ENCODE results near the gene RNASEH2B.
A peak's percentile ranks its signal among the peaks of the same experiment; 100 is the strongest.

The RNASEH2B gene, protein sequence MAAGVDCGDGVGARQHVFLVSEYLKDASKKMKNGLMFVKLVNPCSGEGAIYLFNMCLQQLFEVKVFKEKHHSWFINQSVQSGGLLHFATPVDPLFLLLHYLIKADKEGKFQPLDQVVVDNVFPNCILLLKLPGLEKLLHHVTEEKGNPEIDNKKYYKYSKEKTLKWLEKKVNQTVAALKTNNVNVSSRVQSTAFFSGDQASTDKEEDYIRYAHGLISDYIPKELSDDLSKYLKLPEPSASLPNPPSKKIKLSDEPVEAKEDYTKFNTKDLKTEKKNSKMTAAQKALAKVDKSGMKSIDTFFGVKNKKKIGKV

DNA sequence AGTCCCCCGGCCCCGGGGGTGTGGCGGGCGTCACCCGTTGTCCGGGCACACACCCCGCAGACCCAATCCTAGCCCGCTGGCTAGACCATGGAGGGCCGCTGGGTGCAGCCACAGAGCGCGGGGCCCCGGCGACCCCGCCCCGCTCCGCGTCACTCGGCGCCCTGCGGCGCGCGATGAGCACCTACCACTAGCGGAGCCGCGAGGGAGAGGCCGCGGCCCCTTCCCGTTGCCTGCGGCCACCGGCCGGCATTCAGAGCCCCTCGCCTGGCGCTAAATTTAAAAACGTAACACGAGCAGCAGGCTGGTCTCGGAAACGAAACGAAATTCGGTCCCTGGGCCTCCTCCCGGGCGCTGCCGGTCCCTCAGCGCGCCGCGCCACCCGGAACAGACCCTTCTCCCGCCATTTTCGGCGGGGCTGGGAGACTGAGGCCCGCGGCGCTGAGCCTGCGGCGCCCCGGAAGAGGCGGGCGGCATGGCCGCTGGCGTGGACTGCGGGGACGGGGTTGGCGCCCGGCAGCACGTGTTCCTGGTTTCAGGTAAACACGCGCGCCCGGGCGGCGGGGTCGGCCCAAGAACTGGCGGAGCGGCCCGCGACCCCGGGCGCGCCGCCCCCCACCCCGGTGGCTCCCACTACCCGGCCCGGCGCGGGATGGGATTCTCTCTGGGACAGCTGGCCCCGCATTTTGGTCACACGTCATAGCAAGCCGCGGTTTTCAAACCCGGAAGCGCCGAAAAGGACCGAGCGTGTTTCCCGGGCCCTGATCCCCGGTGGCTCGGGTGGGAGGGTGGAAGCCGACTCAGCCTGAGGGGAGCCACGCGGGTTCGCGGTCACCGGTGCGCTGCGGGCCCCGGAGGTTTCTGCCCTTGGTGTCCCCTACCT lies at the start of gene RNASEH2B:
Gene RNASEH2B, plus strand, starts transcription at position 187 of the 880 bp plus-strand sequence. Its CDS starts 286 bp downstream, at position 473.
- DNase-seq (ENCODE audit: low spot score) = peak; percentile 70

DNA sequence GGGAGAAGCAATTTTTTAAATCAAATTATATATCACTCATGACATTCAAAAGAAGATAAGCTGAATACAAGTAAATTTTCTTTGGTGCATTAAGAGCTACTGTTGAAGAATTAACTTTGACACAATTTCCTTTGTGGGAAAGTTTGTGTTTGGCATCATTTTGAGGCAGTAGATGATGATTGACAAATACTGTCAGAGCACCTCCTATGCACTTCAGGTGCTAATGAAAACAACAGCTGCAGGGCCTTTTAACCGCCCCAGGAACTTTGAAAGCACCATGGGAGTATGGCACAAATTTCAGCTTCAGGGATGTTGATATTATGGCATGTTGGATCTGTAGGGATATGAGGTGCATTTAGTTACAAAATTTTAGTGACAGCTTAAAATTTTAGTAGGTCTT lies 45.1 kb upstream of the RNASEH2B start:
- DNase-seq (ENCODE audit: low spot score) = no peak

DNA sequence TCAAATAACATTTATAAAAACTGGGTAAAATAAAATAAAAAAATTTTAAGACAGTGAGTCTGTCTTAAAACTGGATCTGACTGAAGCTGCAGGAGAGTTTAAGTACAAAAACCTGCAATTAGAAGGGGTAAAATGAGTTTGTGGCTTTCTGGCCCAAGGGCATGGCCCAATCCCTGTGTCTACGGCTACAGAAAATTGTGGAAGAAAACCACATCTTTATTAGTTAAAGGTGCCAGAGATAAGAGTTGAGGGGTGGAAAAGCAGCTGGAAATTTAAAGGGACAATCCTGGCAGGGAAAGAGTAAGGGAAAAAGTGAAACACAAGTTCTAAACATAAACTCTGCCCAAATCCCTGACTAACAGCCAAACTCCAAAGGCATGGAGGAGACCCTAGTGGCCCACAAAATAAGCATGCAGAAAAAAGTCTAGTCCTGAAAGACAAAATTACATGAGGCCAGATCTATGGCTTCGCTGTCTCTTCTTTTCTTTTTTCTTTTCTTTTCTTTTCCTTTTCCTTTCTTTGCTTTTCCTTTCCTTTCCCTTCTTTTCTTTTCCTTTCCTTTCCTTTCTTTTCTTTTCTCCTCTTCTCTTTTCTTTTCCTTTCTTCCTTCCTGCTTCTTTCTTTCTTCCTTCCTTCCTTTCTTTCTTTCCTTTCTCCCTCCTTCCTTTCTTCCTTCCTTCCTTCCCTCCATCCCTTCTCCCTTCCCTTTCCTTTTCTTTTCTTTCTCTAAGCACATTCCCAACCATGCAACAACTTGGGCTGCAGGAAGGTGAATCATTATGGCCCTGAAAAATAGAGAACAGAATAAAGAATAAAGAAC lies 42.6 kb upstream of the RNASEH2B start:
- DNase-seq (ENCODE audit: low spot score) = no peak

DNA sequence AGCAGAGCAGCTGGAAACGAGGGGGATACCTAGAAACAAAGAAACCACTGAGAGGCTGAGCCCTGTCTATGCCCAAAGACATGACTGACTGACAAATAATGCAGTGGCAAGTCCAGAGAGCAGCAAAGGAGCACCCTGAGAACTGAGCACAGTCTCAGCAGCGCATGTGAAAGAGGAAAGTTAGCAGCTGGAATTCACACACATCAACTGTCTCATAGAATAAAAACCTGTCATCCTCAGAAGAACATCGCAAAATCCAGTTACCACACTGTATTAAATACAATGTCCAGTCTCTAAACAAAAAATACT lies 42.0 kb upstream of the RNASEH2B start:
- DNase-seq (ENCODE audit: low spot score) = no peak

DNA sequence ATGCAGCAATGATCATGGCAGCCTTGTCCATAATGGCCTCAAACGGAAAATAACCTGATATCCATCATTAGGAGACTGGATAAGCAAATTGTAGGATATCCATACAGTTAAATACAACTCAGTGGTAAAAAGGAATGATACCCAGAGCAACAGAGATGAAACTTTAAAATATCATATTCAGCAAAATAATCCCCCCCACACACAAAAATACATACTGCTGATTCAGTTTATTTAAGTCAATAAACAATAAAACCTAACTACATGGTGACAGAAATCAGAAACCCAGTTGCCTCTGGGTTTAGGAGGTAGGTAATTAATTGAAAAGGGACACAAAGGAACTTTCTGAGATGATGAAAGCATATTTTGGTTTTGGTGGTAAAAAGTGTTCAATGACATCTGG lies 38.2 kb upstream of the RNASEH2B start:
- DNase-seq (ENCODE audit: low spot score) = no peak

DNA sequence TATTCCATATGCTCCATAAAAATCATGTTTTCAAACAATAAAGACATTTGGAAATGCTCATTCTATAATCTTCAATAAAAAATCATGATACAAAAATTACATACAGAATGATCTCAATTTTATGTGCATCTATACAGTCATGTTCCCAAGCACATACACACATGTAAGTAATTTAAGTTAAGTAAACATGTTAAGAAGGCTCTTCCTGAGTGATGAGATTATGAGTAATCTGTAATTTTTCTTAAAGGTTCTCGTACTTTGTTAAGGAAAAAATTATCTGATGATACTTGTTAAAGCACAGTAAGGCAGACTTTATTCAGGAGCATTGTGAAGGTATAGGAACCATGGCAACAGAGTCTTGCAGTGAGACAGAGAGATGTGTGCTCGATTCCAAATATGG lies 36.1 kb upstream of the RNASEH2B start:
- no peak for DNase-seq (ENCODE audit: low spot score)

DNA sequence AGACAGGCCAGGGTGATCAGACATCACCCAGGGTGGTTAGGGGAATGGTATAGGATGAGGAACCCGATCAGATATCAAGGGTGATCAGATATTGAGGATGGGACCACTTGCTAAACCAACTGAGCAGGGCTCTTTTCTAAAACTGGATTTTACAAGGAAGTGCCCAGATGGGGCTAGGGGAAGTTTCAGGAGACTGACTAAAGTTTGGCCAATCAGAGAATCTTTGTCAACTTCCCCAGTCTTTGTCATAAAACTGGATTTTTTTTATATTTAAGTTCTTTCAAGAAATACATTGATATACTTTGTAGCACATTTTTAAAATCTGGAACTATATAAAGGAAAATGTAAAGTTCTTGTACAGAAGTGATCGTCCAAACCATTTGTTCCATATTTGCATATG lies 35.6 kb upstream of the RNASEH2B start:
- DNase-seq (ENCODE audit: low spot score) = no peak

DNA sequence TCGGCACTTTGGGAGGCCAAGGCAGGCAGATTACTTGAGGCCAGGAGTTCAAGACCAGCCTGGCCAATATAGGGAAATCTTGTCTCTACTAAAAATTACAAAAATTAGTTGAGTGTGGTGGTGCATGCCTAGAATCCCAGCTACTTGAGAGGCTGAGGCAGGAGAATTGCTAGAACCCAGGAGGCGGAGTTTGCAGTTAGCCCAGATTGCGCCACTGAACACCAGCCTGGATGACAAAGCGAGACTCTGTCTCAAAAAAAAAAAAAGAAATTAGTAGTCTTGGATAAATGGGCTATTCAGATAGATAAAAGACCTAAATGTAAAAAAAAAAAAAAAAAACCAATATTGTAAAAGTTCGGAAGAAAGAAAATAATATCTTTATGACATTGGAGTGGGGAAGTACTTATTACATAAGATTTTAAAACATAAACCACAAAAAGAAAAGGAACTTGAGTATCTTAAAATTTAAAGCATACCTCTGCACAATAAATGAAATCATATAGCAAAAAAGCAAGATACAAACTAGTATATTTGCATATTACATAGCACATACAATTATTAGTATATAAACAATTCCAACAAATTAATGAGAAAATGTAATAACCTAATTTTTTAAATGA lies 26.7 kb upstream of the RNASEH2B start:
- no peak for DNase-seq (ENCODE audit: low spot score)

DNA sequence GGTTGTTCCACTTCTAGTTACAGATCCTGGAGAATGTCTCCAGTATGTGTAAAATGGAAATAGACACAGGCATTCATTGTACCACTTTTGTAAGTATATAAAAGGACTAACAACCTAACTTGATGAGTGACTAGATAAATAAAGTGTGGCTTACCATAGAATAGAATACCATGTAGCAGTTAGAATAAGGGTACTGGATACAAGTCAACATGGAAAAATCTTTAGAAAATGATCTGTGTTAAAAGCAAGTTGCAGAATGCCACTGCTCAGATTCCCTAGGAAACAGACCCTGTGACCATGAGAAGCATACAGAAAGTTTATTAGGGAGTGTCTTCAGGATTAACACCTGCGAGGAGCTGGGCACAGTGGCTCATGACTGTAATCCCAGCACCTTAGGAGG lies 25.9 kb upstream of the RNASEH2B start:
- DNase-seq (ENCODE audit: low spot score) = no peak

DNA sequence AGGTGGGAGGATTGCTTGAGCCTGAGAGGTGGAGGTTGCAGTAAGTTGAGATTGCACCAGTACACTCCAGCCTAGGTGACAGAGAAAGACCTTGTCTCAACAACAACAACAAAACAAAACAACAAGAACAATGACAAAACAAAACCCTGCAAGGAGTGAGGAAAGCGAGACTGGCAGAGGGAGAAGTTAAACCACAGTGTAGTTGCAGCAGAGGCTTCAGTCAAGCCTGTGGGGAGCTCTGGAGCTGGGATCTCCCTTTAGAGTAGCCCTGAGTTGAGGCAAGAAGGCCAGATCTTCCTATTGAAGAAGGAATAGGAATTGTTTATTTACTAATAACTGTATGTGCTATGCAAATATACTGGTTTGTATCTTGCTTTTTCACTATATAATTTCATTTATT lies 25.3 kb upstream of the RNASEH2B start:
- no peak for DNase-seq (ENCODE audit: low spot score)

DNA sequence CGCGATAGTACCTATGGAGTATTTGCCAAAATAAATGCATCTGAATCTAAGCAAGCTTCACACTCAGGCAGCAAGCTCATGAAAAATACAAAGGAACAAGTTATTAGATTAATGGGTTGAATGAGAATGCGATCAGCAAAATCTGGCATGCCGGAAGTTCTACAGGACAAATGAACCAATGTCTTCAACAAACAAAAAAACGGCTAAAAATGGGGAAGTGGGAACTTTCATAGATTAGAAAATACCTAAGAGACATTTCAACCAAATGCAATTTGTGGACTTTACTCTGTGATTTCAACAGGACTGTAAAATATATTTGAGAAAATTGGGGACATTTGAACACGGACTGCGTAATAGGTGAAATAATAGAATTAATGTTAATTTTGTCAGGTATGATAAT lies 22.4 kb upstream of the RNASEH2B start:
- no peak for DNase-seq (ENCODE audit: low spot score)

DNA sequence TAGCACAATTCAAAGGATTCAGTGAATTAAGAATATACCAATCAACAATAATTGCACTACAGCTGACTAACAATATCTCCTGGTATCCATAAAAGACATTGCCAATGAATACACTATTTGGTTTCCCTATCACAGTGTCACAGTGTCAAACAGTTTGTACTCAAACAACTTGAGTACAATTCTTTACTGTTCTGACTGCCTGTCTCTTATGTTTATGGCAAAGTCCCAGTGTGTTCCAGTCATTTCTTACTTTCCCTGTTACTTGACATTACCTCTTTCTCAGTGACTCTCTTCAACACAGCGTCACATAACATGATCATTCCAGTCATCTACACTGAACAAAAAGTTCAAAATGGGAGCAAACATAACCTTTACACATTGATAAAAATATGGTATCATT lies 21.2 kb upstream of the RNASEH2B start:
- DNase-seq (ENCODE audit: low spot score) = no peak

DNA sequence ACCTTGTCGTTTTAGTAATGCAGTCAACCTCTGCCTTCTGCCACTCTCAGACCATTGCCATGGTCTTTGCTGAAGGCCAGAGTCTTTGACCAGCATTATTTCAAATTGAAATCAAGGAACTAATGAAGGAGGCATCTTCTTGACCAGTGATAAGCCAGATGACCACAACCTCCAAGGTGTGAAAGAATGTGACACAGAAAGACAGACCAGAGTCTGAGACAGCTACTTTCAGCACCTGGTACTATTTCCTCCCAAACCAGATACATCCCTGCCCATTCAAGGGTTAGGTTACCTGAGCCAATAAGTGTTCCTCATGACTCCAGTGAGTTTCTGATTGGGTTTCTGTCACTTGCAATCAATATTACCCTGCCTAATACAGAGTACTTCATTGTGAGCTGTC lies 20.3 kb upstream of the RNASEH2B start:
- DNase-seq (ENCODE audit: low spot score) = no peak

DNA sequence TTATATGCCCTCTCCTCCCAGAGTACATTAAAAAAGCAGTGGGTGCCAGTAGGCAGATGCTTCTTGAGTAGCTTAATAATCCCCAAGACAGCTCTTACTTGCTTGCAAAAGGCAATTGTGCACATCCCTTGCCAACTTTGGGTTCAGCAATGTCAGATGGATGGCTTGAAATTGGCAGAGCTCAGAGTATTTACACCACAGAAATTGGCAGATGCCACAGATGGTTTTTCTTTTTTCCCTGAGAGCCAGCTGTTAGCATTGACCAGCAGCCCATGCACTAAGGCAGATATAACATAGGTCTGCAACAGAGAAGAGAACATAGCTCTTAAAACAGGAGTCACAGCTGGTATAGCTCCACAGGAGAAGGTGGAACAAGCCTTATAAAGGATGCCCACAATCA lies 18.4 kb upstream of the RNASEH2B start:
- DNase-seq (ENCODE audit: low spot score) = no peak

DNA sequence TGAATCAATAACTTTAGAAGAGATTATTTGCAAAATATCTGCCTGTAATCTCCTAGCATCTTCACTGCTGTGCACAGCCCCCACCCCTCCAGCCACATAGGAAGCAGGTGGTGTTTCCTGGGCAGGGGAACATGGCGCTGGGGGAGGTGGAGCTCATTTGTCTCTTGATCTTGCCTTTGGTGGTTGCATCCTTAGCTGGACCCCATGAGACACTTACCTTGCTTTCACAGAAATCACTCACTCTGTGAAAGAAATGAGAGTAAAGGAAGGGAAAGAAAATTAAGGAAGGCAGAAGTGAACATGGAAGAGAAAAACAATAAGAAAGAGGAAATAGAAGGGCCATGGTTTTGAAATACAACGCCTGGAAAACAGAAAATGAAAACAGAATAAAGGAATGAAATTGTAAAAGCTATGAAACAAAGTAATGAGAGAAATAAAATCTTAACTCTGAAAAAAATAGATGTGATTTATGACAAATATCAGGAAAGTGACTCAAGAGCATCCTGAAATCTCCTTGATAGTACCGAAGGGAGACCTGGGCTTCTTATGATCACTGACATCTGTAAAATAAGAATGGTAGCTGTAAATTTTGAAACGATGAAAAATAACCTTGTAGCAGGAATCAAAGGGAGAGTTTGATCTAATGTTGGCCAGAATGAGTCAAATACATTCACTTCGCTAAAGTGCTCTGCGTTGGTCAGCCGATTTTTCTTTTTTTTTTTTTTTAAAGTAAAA lies 17.2 kb upstream of the RNASEH2B start:
- DNase-seq (ENCODE audit: low spot score) = no peak

DNA sequence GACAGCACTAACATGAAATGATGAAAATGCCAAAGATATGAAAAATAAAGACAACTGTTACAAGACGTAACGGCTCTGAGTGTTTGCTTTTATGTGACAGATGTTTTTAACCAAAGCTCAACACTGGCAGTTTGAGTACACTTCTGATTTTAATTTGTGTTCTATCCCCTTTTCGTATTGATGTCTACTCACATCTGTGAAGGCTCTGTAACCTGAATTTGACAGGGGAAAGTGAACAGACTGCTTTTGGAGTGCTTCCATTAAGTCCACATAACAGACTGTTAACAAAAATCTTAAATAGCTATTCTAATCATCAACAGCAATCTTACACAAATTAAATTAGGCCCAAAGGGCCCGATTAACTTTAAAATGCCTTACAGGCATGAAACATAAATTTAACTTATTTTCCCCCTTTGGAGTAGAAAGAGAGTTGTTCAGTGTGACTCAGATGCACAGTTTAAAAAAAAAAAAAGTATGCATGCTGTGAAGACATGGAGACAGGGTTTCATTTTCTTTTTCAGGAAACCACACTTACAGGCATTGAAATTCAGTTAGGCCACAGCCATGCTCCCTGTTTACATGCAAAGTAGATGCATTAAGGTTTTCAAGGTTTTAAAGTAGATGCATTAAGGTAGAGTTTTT lies 16.3 kb upstream of the RNASEH2B start:
- DNase-seq (ENCODE audit: low spot score) = no peak

DNA sequence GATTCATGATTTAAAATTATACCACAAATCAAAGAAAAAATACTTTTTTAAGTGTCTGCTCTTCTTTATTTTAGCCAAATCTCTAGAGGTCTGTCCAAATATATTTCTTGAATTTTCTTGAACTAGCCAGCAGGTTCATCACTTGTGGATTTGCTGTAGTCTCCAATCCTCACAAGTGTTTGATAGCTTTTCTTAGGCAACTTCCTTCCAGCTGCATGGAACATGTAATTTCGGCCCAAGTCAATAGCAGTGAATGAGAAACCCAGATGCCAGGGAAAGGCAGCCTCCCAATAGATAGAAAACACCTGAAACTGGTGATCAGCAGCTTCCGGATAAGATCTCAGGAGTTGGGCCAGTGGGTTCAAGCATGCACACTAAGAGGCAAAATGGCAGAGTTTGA lies 15.6 kb upstream of the RNASEH2B start:
- DNase-seq (ENCODE audit: low spot score) = no peak

DNA sequence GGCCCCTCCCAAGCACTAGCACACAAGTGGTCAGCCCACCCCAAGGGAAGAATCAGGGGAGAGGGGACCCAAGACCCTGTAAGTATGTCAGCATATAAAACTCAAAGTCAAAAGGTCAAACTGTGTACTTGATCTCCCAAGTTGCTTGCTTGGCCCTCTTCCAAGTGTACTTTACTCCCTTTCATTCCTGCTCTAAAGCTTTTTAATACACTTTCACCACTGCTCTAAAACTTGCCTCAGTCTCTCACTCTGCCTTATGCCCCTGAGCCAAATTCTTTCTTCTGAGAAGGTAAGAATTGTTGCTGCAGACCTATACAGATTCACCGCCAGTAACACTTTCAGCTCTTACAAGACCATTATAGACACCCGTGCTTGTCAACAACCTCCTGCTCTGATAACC lies 15.1 kb upstream of the RNASEH2B start:
- no peak for DNase-seq (ENCODE audit: low spot score)

DNA sequence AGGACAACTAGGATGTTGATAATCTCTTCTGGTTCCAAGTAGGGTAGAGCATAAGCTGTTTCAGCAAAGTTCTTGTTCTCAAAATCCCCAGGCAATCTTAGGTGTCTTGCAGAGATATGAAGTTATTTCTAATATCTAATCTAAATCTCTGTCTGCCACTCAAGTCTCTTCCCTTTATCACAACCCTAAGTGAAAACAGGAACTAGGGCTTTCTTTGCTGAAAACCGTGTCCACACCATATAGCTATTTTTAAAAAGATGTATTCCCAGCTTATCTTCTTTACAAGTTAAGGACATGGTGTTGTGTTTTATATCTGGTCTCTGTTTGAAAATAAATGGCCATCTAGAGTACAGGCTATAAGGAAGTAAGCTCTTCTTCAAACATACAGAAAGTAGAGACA lies 11.3 kb upstream of the RNASEH2B start:
- no peak for DNase-seq (ENCODE audit: low spot score)

DNA sequence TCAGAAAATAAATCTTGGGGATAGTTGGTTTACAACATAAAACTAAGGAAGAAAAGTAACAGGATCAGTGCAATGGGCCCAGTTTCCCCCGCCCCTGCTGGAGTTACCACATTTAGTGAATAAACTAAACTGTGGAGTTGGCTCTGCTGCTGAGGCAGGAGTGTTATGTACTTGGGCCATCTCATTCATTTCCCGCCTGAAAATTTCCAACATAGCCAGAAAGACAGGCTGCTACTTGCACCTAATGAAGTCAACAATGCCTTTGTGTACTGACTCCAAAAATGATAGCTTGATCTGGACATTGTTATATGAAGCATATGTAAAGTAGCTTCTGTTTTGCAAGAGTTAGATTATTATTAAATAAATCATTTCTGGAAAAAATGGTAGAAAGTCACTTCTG lies 7.9 kb upstream of the RNASEH2B start:
- DNase-seq (ENCODE audit: low spot score) = no peak

DNA sequence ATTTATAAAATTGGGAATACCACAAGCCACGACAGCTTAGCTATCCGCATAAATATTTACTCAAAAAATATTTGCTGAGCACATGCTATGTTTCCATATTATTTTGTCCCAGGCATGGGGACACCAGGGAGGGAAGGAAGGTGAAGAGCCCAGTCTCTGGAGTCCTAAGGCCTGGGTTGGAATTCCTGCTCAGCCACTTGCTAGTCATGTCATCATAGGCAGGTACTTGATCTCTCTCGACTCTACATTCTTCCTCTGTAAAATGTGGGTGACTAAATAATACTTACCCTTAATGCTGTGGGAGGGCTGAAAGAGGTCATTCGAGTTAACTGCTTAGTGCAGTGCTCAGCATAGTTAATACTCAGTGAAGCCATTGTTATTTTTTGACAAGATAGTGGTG lies 4.3 kb upstream of the RNASEH2B start:
- DNase-seq (ENCODE audit: low spot score) = no peak
